ENCODE measurements around the gene EPHA6. TPM values are rescaled to one million over a fixed set of nuclear protein-coding genes. Genes with fewer than 3 reads are reported as not detected.

EPHA6 gene
- total RNA-seq, 1 experiment from 2014 or later = 2.7 TPM

DNA sequence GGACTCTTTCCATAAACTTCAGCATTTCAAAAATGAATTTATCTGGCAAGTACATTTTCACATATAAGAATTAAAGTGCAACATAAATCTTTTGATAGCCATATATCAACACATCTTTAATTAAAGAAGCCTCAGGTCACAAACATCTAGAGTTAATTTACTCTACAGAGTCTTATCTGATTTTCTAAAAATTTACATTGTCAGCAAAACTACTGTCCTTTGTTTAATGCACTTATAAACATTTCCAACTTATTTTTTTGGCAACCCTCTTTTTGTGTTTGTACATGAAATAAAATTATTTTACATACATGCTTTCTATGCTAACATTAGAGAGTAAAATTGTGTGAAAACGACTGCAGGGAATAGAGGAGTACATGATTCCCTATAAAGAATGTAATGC lies 533.4 kb downstream of the EPHA6 start:
- H3K36me3 Mint-ChIP-seq (ENCODE audit: insufficient read depth, unreplicated experiment) = no peaks in the 10 kb centered on the region
- no peak for TF ChIP-seq CTCF (IDR thresholded peaks at IDR 0.05; ENCODE audit: insufficient read depth in 1 of 2, low read depth in 1 of 2, low read length in 1 of 2, severe bottlenecking in 1 of 2, unreplicated experiment in 1 of 2)
- H3K4me3 Mint-ChIP-seq (ENCODE audit: unreplicated experiment) = no peak overlapping the region
- Histone ChIP-seq H3K4me1 (no peaks in the 10 kb centered on the region), H3K27me3 (replicated peaks; ENCODE audit: control insufficient read depth, insufficient read depth, low read length) (no peaks in the 10 kb centered on the region), H3K9me3 (no peaks in the 10 kb centered on the region), H3K36me3 (ENCODE audit: control insufficient read depth, insufficient read depth, low read length) (no peaks in the 10 kb centered on the region), H3K4me3 (ENCODE audit: low read depth, low read length) (no peak overlapping the region)
- H3K9me3 Mint-ChIP-seq (ENCODE audit: unreplicated experiment) = no peaks in the 10 kb centered on the region
- POLR2A ChIA-PET = no interaction called here
- no peaks in the 10 kb centered on the region for H3K4me1 Mint-ChIP-seq (ENCODE audit: low read depth, unreplicated experiment)
- H3K27ac Mint-ChIP-seq (ENCODE audit: unreplicated experiment) = no peak overlapping the region
- H3K27me3 Mint-ChIP-seq (ENCODE audit: insufficient read depth, unreplicated experiment) = peaks cover 2% of the 10 kb centered on the region
- no TSS peak for BruUV-seq (replicated peaks)
- no peak for DNase-seq
- intact Hi-C loops (cut with micrococcal nuclease; ENCODE audit: unreplicated experiment) = no loop called here
- CTCF ChIA-PET = no interaction called here

DNA sequence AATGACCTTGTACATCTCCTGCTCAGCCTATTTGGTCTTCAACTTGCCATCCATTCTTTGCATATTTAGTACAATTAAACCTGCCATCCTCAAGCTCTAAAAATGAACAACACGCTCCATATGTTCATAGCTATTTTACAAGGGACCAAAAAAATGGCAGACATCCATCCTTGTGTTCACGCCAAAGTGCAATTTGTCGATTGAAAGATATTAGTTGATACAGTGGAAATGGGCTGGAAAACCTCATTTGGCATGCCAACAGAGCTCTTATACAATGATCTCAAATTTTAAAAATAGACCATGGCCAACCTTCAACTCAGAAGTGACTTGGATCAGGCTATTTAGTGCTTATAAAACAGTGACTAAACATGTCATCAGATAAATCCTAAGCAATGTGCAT lies 536.6 kb downstream of the EPHA6 start:
- Histone ChIP-seq H3K4me1 (no peaks in the 10 kb centered on the region), H3K27me3 (replicated peaks; ENCODE audit: control insufficient read depth, insufficient read depth, low read length) (no peaks in the 10 kb centered on the region), H3K4me3 (ENCODE audit: low read depth, low read length) (no peak overlapping the region), H3K36me3 (ENCODE audit: control insufficient read depth, insufficient read depth, low read length) (no peaks in the 10 kb centered on the region), H3K9me3 (no peaks in the 10 kb centered on the region)
- intact Hi-C loops (cut with micrococcal nuclease; ENCODE audit: unreplicated experiment) = loop anchor here (10.0 kb wide), 1 partner anchor 486 kb away; no protein-coding TSS in a partner anchor
- DNase-seq = no peak
- Mint-ChIP-seq H3K27me3 (ENCODE audit: insufficient read depth, unreplicated experiment) (peaks cover 2% of the 10 kb centered on the region), H3K4me3 (ENCODE audit: unreplicated experiment) (no peak overlapping the region), H3K9me3 (ENCODE audit: unreplicated experiment) (peaks cover 10% of the 10 kb centered on the region), H3K27ac (ENCODE audit: unreplicated experiment) (no peak overlapping the region), H3K36me3 (ENCODE audit: insufficient read depth, unreplicated experiment) (no peaks in the 10 kb centered on the region), H3K4me1 (ENCODE audit: low read depth, unreplicated experiment) (no peaks in the 10 kb centered on the region)
- no peak for TF ChIP-seq CTCF (IDR thresholded peaks at IDR 0.05; ENCODE audit: insufficient read depth in 1 of 2, low read depth in 1 of 2, low read length in 1 of 2, severe bottlenecking in 1 of 2, unreplicated experiment in 1 of 2)
- ChIA-PET CTCF (no interaction called here), POLR2A (interaction anchor here (0.7 kb wide), 1 partner anchor 265 kb away, joined by 3 read pairs; no protein-coding TSS in a partner anchor)
- BruUV-seq (replicated peaks) = no TSS peak

DNA sequence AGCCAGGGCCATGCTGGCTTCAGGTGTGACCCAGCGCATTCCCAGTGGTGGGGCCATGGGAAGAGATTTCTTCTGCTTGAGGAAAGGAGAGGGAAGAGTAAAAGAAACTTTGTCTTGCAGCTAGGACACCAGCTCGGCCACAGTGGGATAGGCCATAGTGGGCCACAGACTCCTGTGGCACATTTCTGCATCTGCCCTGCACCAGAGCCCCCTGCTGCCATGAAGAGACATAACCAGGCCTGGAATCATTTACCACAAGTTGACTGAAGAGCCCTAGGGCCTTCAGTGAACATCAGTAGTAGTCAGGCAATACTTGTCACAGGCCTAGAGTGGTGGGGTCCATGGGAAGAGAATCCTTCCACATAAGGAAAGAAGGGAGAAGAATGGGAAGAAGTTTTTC lies 538.8 kb downstream of the EPHA6 start:
- DNase-seq = no peak
- ChIA-PET POLR2A (no interaction called here), CTCF (no interaction called here)
- no peaks in the 10 kb centered on the region for H3K27me3 ChIP-seq (replicated peaks; ENCODE audit: control insufficient read depth, insufficient read depth, low read length)
- Mint-ChIP-seq H3K4me1 (ENCODE audit: low read depth, unreplicated experiment) (no peaks in the 10 kb centered on the region), H3K9me3 (ENCODE audit: unreplicated experiment) (peaks cover 10% of the 10 kb centered on the region), H3K4me3 (ENCODE audit: unreplicated experiment) (no peak overlapping the region), H3K36me3 (ENCODE audit: insufficient read depth, unreplicated experiment) (no peaks in the 10 kb centered on the region), H3K27me3 (ENCODE audit: insufficient read depth, unreplicated experiment) (peaks cover 2% of the 10 kb centered on the region), H3K27ac (ENCODE audit: unreplicated experiment) (no peak overlapping the region)
- no peaks in the 10 kb centered on the region for H3K9me3 ChIP-seq
- H3K4me3 ChIP-seq (ENCODE audit: low read depth, low read length) = no peak overlapping the region
- no peak for TF ChIP-seq CTCF (IDR thresholded peaks at IDR 0.05; ENCODE audit: insufficient read depth in 1 of 2, low read depth in 1 of 2, low read length in 1 of 2, severe bottlenecking in 1 of 2, unreplicated experiment in 1 of 2)
- intact Hi-C loops (cut with micrococcal nuclease; ENCODE audit: unreplicated experiment) = loop anchor here (10.0 kb wide), 1 partner anchor 488 kb away; no protein-coding TSS in a partner anchor
- no peaks in the 10 kb centered on the region for H3K36me3 ChIP-seq (ENCODE audit: control insufficient read depth, insufficient read depth, low read length)
- no TSS peak for BruUV-seq (replicated peaks)
- no peaks in the 10 kb centered on the region for H3K4me1 ChIP-seq

Measured in Caco-2 (cell line).